B cell (primary cell): ENCODE results near the gene PALS2. TPM values are rescaled to one million over a fixed set of nuclear protein-coding genes. Genes with fewer than 3 reads are reported as not detected.
A peak's percentile ranks its signal among the peaks of the same experiment; 100 is the strongest.

Experiments
- ATAC-seq: fragments of 200-7000 bp; cut with Tn5 transposase; one replicate; pipeline ENCODE4 v1.10.0; 2021; ENCODE audit warnings: low read depth, mild to moderate bottlenecking, moderate number of reproducible peaks, moderate library complexity
- CTCF ChIA-PET: fragments of 350-600 bp; sonication (Branson Sonifier 250); formaldehyde crosslinking; loops from one replicate; lab custom pipeline; 2021; ENCODE audit warnings: antibody characterized with exemption, inconsistent platforms; lab: Charles Lee
- POLR2A ChIA-PET: fragments of 350-600 bp; sonication (Branson Sonifier 250); formaldehyde crosslinking; loops from one replicate; lab custom pipeline; 2021; ENCODE audit warnings: antibody characterized with exemption; lab: Charles Lee
- DNase-seq: peaks from one replicate; pipeline ENCODE4 v3.0.0; 2013
- H2AFZ ChIP-seq: 2 replicates; pipeline ENCODE4 v1.6.1; 2012; ENCODE audit warnings: mild to moderate bottlenecking, low read depth, low read length; ENCODE audit not compliant: insufficient read depth, poor library complexity, severe bottlenecking
- H3K27ac ChIP-seq, 2 donors: 1 replicate in 1 of 2; 2 replicates in 1 of 2; pipeline ENCODE4 v1.5.1; 2012 to 2013; ENCODE audit warnings: low read length in 2 of 2, mild to moderate bottlenecking in 2 of 2, moderate library complexity in 1 of 2
- H3K27me3 ChIP-seq, 4 experiments: fragments of 200-600 bp in 1 of 4; sonication (generic) in 1 of 4; replicated peaks in 1 of 4; 1 replicate in 2 of 4; 2 replicates in 2 of 4; pipeline versions ENCODE4 v1.6.1 to v1.7.0; 2013 to 2016; ENCODE audit warnings: low read length in 3 of 4, mild to moderate bottlenecking in 2 of 4, mixed read lengths in 1 of 4, moderate library complexity in 1 of 4; ENCODE audit not compliant: insufficient read depth in 4 of 4, control insufficient read depth in 3 of 4; ENCODE audit errors: control extremely low read depth in 1 of 4
- H3K36me3 ChIP-seq, 2 experiments: replicated peaks in 1 of 2; 1 replicate in 1 of 2; 2 replicates in 1 of 2; pipeline versions ENCODE4 v1.6.1 to v1.7.1; 2013; ENCODE audit warnings: low read length in 1 of 2; ENCODE audit not compliant: insufficient read depth in 2 of 2, control insufficient read depth in 1 of 2; ENCODE audit errors: control extremely low read depth in 1 of 2, extremely low read depth in 1 of 2
- H3K4me1 ChIP-seq, 2 donors: fragments of 200-600 bp in 1 of 2; sonication (generic) in 1 of 2; 1 replicate in 1 of 2; 2 replicates in 1 of 2; pipeline versions ENCODE4 v1.5.1 to v1.6.1; 2013 to 2017; ENCODE audit warnings: low read length in 2 of 2; ENCODE audit not compliant: control insufficient read depth in 2 of 2, insufficient read depth in 2 of 2
- H3K4me2 ChIP-seq: replicated peaks from 2 replicates; pipeline ENCODE3; 2012; ENCODE audit warnings: mild to moderate bottlenecking, low read depth, low read length; ENCODE audit not compliant: poor library complexity, severe bottlenecking
- H3K4me3 ChIP-seq, 5 experiments: fragments of 200-600 bp in 1 of 5; sonication (generic) in 1 of 5; 1 replicate in 3 of 5; 2 replicates in 2 of 5; pipeline versions ENCODE4 v1.5.1 to v1.7.0; 2011 to 2016; ENCODE audit warnings: low read length in 4 of 5, mild to moderate bottlenecking in 4 of 5, low read depth in 2 of 5, control low read depth in 1 of 5, moderate library complexity in 1 of 5; ENCODE audit not compliant: insufficient read depth in 1 of 5; ENCODE audit errors: control extremely low read depth in 1 of 5, extremely low read depth in 1 of 5
- H3K79me2 ChIP-seq: fragments of 200-600 bp; sonication (generic); one replicate; pipeline ENCODE4 v1.6.0; 2016; ENCODE audit warnings: low read length; ENCODE audit not compliant: control insufficient read depth, insufficient read depth
- H3K9ac ChIP-seq: fragments of 200-600 bp; sonication (generic); 2 replicates; pipeline ENCODE4 v1.6.1; 2017; ENCODE audit warnings: mild to moderate bottlenecking, low read length, moderate library complexity
- H3K9me3 ChIP-seq, 3 donors: one replicate each; pipeline versions ENCODE4 v1.6.1 to v1.7.1; 2013; ENCODE audit warnings: low read length in 2 of 3; ENCODE audit not compliant: control insufficient read depth in 2 of 3, insufficient read depth in 1 of 3; ENCODE audit errors: control extremely low read depth in 1 of 3
- H4K20me1 ChIP-seq: 2 replicates; pipeline ENCODE4 v1.6.0; 2012; ENCODE audit warnings: mild to moderate bottlenecking, low read length; ENCODE audit not compliant: insufficient read depth, control insufficient read depth, poor library complexity, severe bottlenecking
- H3K27ac Mint-ChIP-seq: one replicate; pipeline ENCODE4 v1.8.0; 2021; ENCODE audit warnings: mixed read lengths
- H3K27me3 Mint-ChIP-seq: one replicate; pipeline ENCODE4 v1.8.0; 2021; ENCODE audit warnings: mixed read lengths
- H3K4me1 Mint-ChIP-seq: one replicate; pipeline ENCODE4 v1.8.0; 2021; ENCODE audit warnings: mixed read lengths
- H3K4me3 Mint-ChIP-seq: one replicate; pipeline ENCODE4 v1.8.0; 2021; ENCODE audit warnings: mixed read lengths
- H3K9me3 Mint-ChIP-seq: one replicate; pipeline ENCODE4 v1.8.0; 2022; ENCODE audit warnings: mixed read lengths; ENCODE audit not compliant: insufficient read depth
- CTCF ChIP-seq: fragments of 200-600 bp; IDR thresholded peaks from one replicate; pipeline ENCODE4 v1.8.0; 2022; ENCODE audit warnings: antibody characterized with exemption, mild to moderate bottlenecking
- EZH2 ChIP-seq: IDR thresholded peaks from 2 replicates; pipeline ENCODE4 v1.6.1; 2012; ENCODE audit warnings: borderline replicate concordance, low read depth, mild to moderate bottlenecking, moderate library complexity, low read length; ENCODE audit not compliant: insufficient read depth, poor library complexity, severe bottlenecking
- WGBS: methylation state at CpG from one replicate; pipeline ENCODE4 v1.1.5; 2013; ENCODE audit warnings: missing lambda C conversion rate; ENCODE audit not compliant: insufficient coverage; 5-methylcytosine and 5-hydroxymethylcytosine counted together
- intact Hi-C: fragments of 100-400 bp; cut with micrococcal nuclease; formaldehyde crosslinking; loops from one replicate; pipeline ENCODE4 v1.10.0; 2022
- polyA plus RNA-seq: library from polyadenylated mRNA; depleted of rRNA; stranded (reverse); fragments of >200 nt; gene quantifications from 2 replicates; pipeline ENCODE4 v1.2.3, GENCODE V29; 2012
- total RNA-seq, 2 donors: library from RNA; stranded (reverse); fragments of 120-200 nt in 1 of 2; gene quantifications; 1 replicate in 1 of 2; 2 replicates in 1 of 2; pipeline versions ENCODE4 v1.2.3 to v1.2.4, GENCODE V29; 2013 to 2022

PALS2 gene
- total and polyA plus RNA-seq, 2 donors (not counting 1 experiment from before 2014, with no cell fraction given): 4.8 to 54.2 TPM

- H3K4me1 Mint-ChIP-seq: peaks cover 50% of the 10 kb centered on the region
- no peaks in the 10 kb centered on the region for H3K27me3 ChIP-seq
- no peak overlapping the region for H3K4me3 Mint-ChIP-seq
- no peak overlapping the region for H2AFZ ChIP-seq
- 100% methylated on average over 1 of the region's 3 CpGs for WGBS
- TF ChIP-seq CTCF (no peak), EZH2 (no peak)
- H3K9ac ChIP-seq: no peak overlapping the region
- no peaks in the 10 kb centered on the region for H3K9me3 Mint-ChIP-seq
- peak overlapping the region; percentile 40 for H3K4me2 ChIP-seq
- no peak for DNase-seq
- no peaks in the 10 kb centered on the region for H3K27me3 Mint-ChIP-seq
- H3K9me3 ChIP-seq: no peaks in the 10 kb centered on the region
- H3K79me2 ChIP-seq: peaks cover 62% of the 10 kb centered on the region
- intact Hi-C loops: loop anchor here (5.0 to 10.0 kb wide), 3 partner anchors 514 to 1043 kb away; partner anchors contain the start of genes FAM221A and TRA2A
- POLR2A ChIA-PET: no interaction called here
- no peak overlapping the region for H3K27ac ChIP-seq
- no peak overlapping the region for H3K4me3 ChIP-seq
- CTCF ChIA-PET: interaction anchor here (5.5 kb wide), 1 partner anchor 88 kb away, joined by 45 read pairs; no protein-coding TSS in a partner anchor
- ATAC-seq: no peak
- H3K27ac Mint-ChIP-seq: no peak overlapping the region
- H4K20me1 ChIP-seq: peaks cover 6% of the 10 kb centered on the region
- H3K36me3 ChIP-seq: no peaks in the 10 kb centered on the region
- peaks cover 20 to 33% of the 10 kb centered on the region in 2 donors for H3K4me1 ChIP-seq
Observed at GRCh38 chr7:24578052-24578451, 4.8 kb downstream of the PALS2 start.

- POLR2A ChIA-PET: no interaction called here
- H3K9ac ChIP-seq: no peak overlapping the region
- CTCF ChIA-PET: interaction anchor here (1.0 to 1.5 kb wide), 3 partner anchors 8 to 86 kb away, joined by 3 to 4 read pairs (median 3); no protein-coding TSS in a partner anchor
Observed at GRCh38 chr7:24580283-24580946, 7.2 kb downstream of the PALS2 start.

More at GRCh38 chr7:24580283-24580946, 7.2 kb downstream of the PALS2 start:
- no peaks in the 10 kb centered on the region for H3K9me3 ChIP-seq
- H3K27ac ChIP-seq: no peak overlapping the region
- H4K20me1 ChIP-seq: peaks cover 6% of the 10 kb centered on the region
- intact Hi-C loops: no loop called here
- no peak for ATAC-seq
- no peak for TF ChIP-seq CTCF
- TF ChIP-seq EZH2: no peak
- WGBS: no CpG with 5 or more reads among the region's 2 CpGs
- no peak overlapping the region for H3K4me3 ChIP-seq
- no peaks in the 10 kb centered on the region for H3K36me3 ChIP-seq
- Mint-ChIP-seq H3K4me1 (peaks cover 43% of the 10 kb centered on the region), H3K9me3 (no peaks in the 10 kb centered on the region), H3K27ac (no peak overlapping the region), H3K27me3 (no peaks in the 10 kb centered on the region), H3K4me3 (no peak overlapping the region)
- DNase-seq: no peak
- peaks cover 12 to 22% of the 10 kb centered on the region in 2 donors for H3K4me1 ChIP-seq
- H3K79me2 ChIP-seq: peaks cover 59% of the 10 kb centered on the region
- no peaks in the 10 kb centered on the region for H3K27me3 ChIP-seq
- H3K4me2 ChIP-seq: no peak overlapping the region
- H2AFZ ChIP-seq: no peak overlapping the region
